Stomach smooth muscle (tissue), 2 donors: ENCODE data around the gene DENND1B.

Source experiments
- H3K27ac ChIP-seq: one replicate; pipeline ENCODE4 v1.7.0; 2013; ENCODE audit warnings: mild to moderate bottlenecking, low read length, inconsistent platforms
- H3K27me3 ChIP-seq, 2 donors: one replicate each; pipeline ENCODE4 v1.7.0; 2013; ENCODE audit warnings: low read length in 2 of 2; ENCODE audit not compliant: insufficient read depth in 2 of 2, control insufficient read depth in 1 of 2
- H3K36me3 ChIP-seq, 2 donors: one replicate each; pipeline ENCODE4 v1.7.0; 2013; ENCODE audit warnings: low read length in 2 of 2; ENCODE audit not compliant: control insufficient read depth in 2 of 2, insufficient read depth in 2 of 2
- H3K4me1 ChIP-seq: one replicate; pipeline ENCODE4 v1.7.0; 2013; ENCODE audit warnings: low read length; ENCODE audit not compliant: control insufficient read depth, insufficient read depth
- H3K4me3 ChIP-seq, 2 donors: one replicate each; pipeline ENCODE4 v1.7.0; 2013; ENCODE audit warnings: low read length in 2 of 2
- H3K9ac ChIP-seq, 2 donors: one replicate each; pipeline ENCODE4 v1.7.0; 2013; ENCODE audit warnings: low read length in 2 of 2, mild to moderate bottlenecking in 1 of 2
- H3K9me3 ChIP-seq, 2 donors: one replicate each; pipeline ENCODE4 v1.7.0; 2013; ENCODE audit warnings: low read length in 2 of 2; ENCODE audit not compliant: control insufficient read depth in 2 of 2
- donor health status: healthy.
- donor health status: Pancreatic carcinoma.

Gene DENND1B

GRCh38 chr1:197557302-197557701 is 218.0 kb downstream of the DENND1B start:
- no peaks in the 10 kb centered on the region for H3K4me1 ChIP-seq
- H3K36me3 ChIP-seq, result no peaks in the 10 kb centered on the region
- no peak overlapping the region for H3K4me3 ChIP-seq
- H3K27me3 ChIP-seq, result no peaks in the 10 kb centered on the region
- no peak overlapping the region for H3K9ac ChIP-seq
- no peaks in the 10 kb centered on the region for H3K9me3 ChIP-seq
- H3K27ac ChIP-seq, result no peak overlapping the region

DNA sequence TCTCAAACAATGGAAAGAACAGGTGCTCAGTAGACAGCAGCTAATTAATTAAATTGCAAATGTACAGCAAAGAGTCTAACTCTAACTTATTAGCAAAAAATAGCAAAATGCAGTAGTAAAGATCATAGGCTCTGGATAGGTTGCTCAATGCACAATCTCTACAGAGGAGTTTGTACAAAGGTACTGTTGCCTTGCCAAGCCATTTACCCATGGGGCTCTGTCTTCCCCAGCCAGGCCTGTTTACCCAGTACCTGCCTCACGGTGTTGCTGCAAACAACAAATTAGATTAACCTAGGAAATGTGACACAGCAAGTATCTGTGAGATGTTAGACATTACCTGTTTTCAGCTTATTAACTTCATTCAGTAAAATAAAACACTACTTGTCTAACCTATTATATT is 222.0 kb downstream of the DENND1B start:
- Histone ChIP-seq H3K9ac (no peak overlapping the region), H3K27ac (no peak overlapping the region), H3K36me3 (no peaks in the 10 kb centered on the region), H3K4me1 (no peaks in the 10 kb centered on the region), H3K9me3 (no peaks in the 10 kb centered on the region), H3K4me3 (no peak overlapping the region), H3K27me3 (no peaks in the 10 kb centered on the region)

GRCh38 chr1:197546989-197547388 is 228.3 kb downstream of the DENND1B start:
- Histone ChIP-seq H3K36me3 (no peaks in the 10 kb centered on the region), H3K27ac (no peak overlapping the region), H3K9me3 (no peaks in the 10 kb centered on the region), H3K9ac (no peak overlapping the region), H3K27me3 (no peaks in the 10 kb centered on the region), H3K4me3 (no peak overlapping the region), H3K4me1 (no peaks in the 10 kb centered on the region)

DNA sequence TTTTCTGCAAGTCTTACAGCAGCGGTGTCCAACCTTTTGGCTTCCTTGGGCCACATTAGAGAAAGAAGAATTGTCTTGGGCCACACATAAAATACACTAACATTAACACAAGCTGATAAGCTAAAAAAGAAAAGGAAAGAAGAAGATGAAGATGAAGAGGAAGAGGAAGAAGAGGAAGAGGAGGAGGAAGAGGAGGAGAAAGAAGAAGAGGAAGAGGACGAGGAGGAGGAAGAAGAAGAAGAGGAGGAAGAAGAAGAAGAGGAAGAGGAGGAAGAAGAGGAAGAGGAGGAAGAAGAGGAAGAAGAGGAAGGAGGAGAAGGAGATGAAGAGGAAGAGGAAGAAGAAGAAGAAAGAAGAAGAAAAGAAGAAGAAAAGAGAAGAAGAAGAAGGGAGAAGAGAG is 230.7 kb downstream of the DENND1B start:
- Histone ChIP-seq H3K27me3 (no peaks in the 10 kb centered on the region), H3K4me3 (no peak overlapping the region), H3K9ac (no peak overlapping the region), H3K36me3 (no peaks in the 10 kb centered on the region), H3K9me3 (no peaks in the 10 kb centered on the region), H3K27ac (no peak overlapping the region), H3K4me1 (no peaks in the 10 kb centered on the region)

DNA sequence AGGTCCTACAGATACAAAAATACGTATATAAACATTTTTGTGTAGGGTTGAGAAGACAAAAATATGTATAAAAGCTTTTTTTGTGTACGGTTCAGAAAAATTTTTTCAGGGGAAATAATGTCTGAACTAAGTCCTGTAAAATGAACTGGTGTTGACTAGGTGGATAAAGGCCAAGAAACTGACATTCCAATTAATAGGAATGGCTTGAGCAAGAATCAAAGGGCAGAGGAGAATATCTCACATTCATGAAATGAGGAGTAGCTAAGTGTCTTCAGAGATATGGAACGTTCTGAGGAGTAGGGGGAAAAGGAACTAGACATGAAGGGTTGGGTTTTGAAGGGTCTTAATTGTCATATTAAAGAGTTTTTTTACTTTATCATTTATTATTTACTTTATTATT is 231.2 kb downstream of the DENND1B start:
- no peaks in the 10 kb centered on the region for H3K4me1 ChIP-seq
- H3K36me3 ChIP-seq, result no peaks in the 10 kb centered on the region
- no peak overlapping the region for H3K9ac ChIP-seq
- H3K27me3 ChIP-seq, result no peaks in the 10 kb centered on the region
- H3K9me3 ChIP-seq, result no peaks in the 10 kb centered on the region
- H3K4me3 ChIP-seq, result no peak overlapping the region
- no peak overlapping the region for H3K27ac ChIP-seq

DNA sequence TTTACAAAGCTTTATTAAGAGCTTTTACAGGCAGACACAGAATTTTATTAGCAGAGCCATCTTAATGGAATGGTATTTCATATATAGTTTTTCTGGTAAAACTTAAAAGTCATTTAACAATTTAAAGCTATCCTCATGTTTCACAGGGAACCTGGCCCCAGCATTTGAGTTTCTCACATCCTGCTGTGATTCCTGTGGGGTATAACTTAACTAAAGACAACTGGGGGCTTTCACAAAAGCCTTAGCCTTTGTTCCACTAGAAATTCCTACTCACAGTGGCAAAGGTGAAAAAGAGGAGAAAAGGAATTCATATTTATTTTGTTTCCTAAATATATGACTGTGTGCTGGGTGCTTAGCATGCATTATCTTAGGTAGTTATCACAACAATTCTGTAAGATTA is 233.9 kb downstream of the DENND1B start:
- H3K9ac ChIP-seq, result no peak overlapping the region
- peaks cover 0 to 5% of the 10 kb centered on the region in 2 donors for H3K36me3 ChIP-seq
- H3K27me3 ChIP-seq, result no peaks in the 10 kb centered on the region
- no peaks in the 10 kb centered on the region for H3K9me3 ChIP-seq
- H3K4me3 ChIP-seq, result no peak overlapping the region
- no peaks in the 10 kb centered on the region for H3K4me1 ChIP-seq
- no peak overlapping the region for H3K27ac ChIP-seq

- Histone ChIP-seq H3K4me3 (no peak overlapping the region), H3K9me3 (no peaks in the 10 kb centered on the region), H3K9ac (no peak overlapping the region), H3K27me3 (no peaks in the 10 kb centered on the region), H3K27ac (no peak overlapping the region), H3K4me1 (no peaks in the 10 kb centered on the region), H3K36me3 (no peaks in the 10 kb centered on the region)
Measured at GRCh38 chr1:197526736-197527371, 248.4 kb downstream of the DENND1B start.

DNA sequence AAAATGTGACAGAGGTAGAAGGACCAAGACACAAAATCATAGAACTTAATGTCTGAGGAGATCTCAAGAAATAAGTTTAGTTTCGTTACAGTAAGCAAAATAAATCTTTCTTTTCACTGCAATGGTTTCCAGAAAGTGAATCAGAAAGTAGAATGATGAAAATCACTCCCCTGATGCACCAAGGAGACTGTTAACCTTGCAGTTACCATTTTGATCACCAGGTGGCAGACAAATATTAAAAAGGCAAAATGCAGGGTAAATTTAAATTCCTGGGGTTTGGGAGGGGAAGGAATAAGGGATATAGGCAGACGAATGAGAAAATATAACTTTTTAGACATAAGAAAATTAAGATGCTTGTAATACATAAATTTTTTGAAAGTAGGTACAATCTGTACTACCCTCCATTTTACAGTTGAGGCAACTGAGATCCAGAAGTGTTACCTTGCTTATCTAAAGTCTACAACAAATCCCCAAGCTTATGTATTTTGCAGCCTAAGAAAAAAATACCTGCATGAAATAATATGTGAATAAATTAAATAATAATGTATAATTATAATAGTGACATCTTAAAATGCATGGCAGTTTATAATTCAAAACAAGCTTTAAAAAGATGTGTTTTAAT is 254.1 kb downstream of the DENND1B start:
- Histone ChIP-seq H3K4me1 (no peaks in the 10 kb centered on the region), H3K9me3 (no peaks in the 10 kb centered on the region), H3K36me3 (no peaks in the 10 kb centered on the region), H3K9ac (no peak overlapping the region), H3K27ac (no peak overlapping the region), H3K27me3 (no peaks in the 10 kb centered on the region), H3K4me3 (no peak overlapping the region)

DNA sequence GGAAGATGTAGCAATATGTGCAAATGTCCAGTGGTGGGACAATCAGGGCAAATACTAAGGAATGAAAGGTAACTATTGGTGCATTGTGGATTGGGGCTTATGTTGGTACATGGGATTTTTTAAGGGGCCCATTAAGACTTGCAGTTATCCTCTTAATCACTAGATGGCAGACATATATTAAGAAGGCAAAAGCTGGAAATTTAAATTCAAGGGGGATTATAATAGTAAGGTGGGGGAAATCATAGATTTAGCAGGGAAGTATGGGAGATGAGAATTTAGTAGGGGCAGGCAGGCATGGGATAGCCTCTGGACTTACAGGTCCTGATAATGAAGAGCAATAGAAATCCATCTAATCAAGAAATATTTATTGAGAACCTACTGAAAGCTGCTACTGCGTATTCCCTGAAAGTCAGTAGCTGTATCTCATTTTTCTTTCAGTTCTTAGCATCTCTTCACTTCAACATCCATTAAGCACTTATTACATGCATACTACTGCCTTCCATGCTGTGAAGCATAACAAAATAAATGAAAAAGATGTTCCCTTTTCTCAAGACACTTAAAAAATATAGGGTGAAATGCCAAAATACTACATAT is 255.4 kb downstream of the DENND1B start:
- no peaks in the 10 kb centered on the region for H3K9me3 ChIP-seq
- no peaks in the 10 kb centered on the region for H3K27me3 ChIP-seq
- no peaks in the 10 kb centered on the region for H3K4me1 ChIP-seq
- H3K4me3 ChIP-seq, result no peak overlapping the region
- no peak overlapping the region for H3K27ac ChIP-seq
- H3K9ac ChIP-seq, result no peak overlapping the region
- H3K36me3 ChIP-seq, result no peaks in the 10 kb centered on the region

GRCh38 chr1:197515421-197515820 is 259.9 kb downstream of the DENND1B start:
- H3K4me1 ChIP-seq, result no peaks in the 10 kb centered on the region
- no peaks in the 10 kb centered on the region for H3K27me3 ChIP-seq
- H3K9me3 ChIP-seq, result no peaks in the 10 kb centered on the region
- H3K4me3 ChIP-seq, result no peak overlapping the region
- peaks cover 0 to 3% of the 10 kb centered on the region in 2 donors for H3K36me3 ChIP-seq
- no peak overlapping the region for H3K27ac ChIP-seq
- H3K9ac ChIP-seq, result no peak overlapping the region
